WERI-Rb-1 (cell line): ENCODE results near the gene ALLC.
"Not testable (repeated sequence)": the region's sequence is repeated elsewhere in the genome, so short reads cannot be mapped to it uniquely, and the experiment has no call there.

Source experiments
- DNase-seq: peaks from one replicate; pipeline ENCODE4 v3.0.0-alpha.2; 2020
- H3K27ac ChIP-seq: fragments of 250-450 bp; sonication (Bioruptor Pico); 2 replicates; pipeline ENCODE4 v1.5.1; 2020; ENCODE audit warnings: mild to moderate bottlenecking, moderate library complexity
- H3K27me3 ChIP-seq: fragments of 250-450 bp; sonication (Bioruptor Pico); 2 replicates; pipeline ENCODE4 v1.5.1; 2021; ENCODE audit warnings: mild to moderate bottlenecking, low read depth, moderate library complexity; ENCODE audit not compliant: insufficient read depth, severe bottlenecking
- H3K36me3 ChIP-seq: fragments of 250-450 bp; sonication (Bioruptor Pico); 2 replicates; pipeline ENCODE4 v1.5.1; 2020; ENCODE audit warnings: mild to moderate bottlenecking, moderate library complexity
- H3K4me3 ChIP-seq: 2 replicates; pipeline ENCODE4 v1.5.1; 2011; ENCODE audit warnings: low read depth, mild to moderate bottlenecking, control low read depth, low read length
- H3K9me3 ChIP-seq: fragments of 250-450 bp; sonication (Bioruptor Pico); 2 replicates; pipeline ENCODE4 v1.5.1; 2021; ENCODE audit warnings: mild to moderate bottlenecking, moderate library complexity; ENCODE audit not compliant: severe bottlenecking
- CTCF ChIP-seq: IDR thresholded peaks from 2 replicates; pipeline ENCODE4 v1.5.1; 2011; ENCODE audit warnings: low read depth, mild to moderate bottlenecking, control low read depth, inconsistent platforms, low read length

ALLC gene

GRCh38 chr2:3618367-3618766, 39.6 kb upstream of the ALLC start:
- H3K27me3 ChIP-seq, result no peaks in the 10 kb centered on the region
- no peaks in the 10 kb centered on the region for H3K36me3 ChIP-seq
- H3K27ac ChIP-seq, result no peak overlapping the region
- DNase-seq, result no peak
- H3K9me3 ChIP-seq, result peaks cover 14% of the 10 kb centered on the region
- no peak overlapping the region for H3K4me3 ChIP-seq
- TF ChIP-seq CTCF, result no peak

GRCh38 chr2:3619033-3619432, 39.0 kb upstream of the ALLC start:
- Histone ChIP-seq H3K27ac (no peak overlapping the region), H3K27me3 (no peaks in the 10 kb centered on the region), H3K36me3 (no peaks in the 10 kb centered on the region), H3K9me3 (peaks cover 10% of the 10 kb centered on the region), H3K4me3 (no peak overlapping the region)
- TF ChIP-seq CTCF, result no peak
- DNase-seq, result no peak

- not testable (repeated sequence) for H3K27ac ChIP-seq, DNase-seq, H3K36me3 ChIP-seq
Measured at GRCh38 chr2:3619661-3620060, 38.3 kb upstream of the ALLC start.

GRCh38 chr2:3620834-3621233, 37.2 kb upstream of the ALLC start:
- DNase-seq, result no peak
- no peak overlapping the region for H3K27ac ChIP-seq
- H3K4me3 ChIP-seq, result no peak overlapping the region
- no peak for TF ChIP-seq CTCF
- H3K36me3 ChIP-seq, result no peaks in the 10 kb centered on the region
- no peaks in the 10 kb centered on the region for H3K27me3 ChIP-seq
- peaks cover 3% of the 10 kb centered on the region for H3K9me3 ChIP-seq

More at GRCh38 chr2:3619661-3620060, 38.3 kb upstream of the ALLC start:
- H3K4me3 ChIP-seq, H3K9me3 ChIP-seq, H3K27me3 ChIP-seq: not testable (repeated sequence)

- TF ChIP-seq CTCF, result no peak
- Histone ChIP-seq H3K27me3 (no peaks in the 10 kb centered on the region), H3K9me3 (no peaks in the 10 kb centered on the region), H3K27ac (no peak overlapping the region), H3K4me3 (no peak overlapping the region), H3K36me3 (no peaks in the 10 kb centered on the region)
- no peak for DNase-seq
Measured at GRCh38 chr2:3622967-3623366, 35.0 kb upstream of the ALLC start.

GRCh38 chr2:3624059-3624794, 33.8 kb upstream of the ALLC start:
- H3K27ac ChIP-seq, result no peak overlapping the region
- DNase-seq, result no peak

More at GRCh38 chr2:3624059-3624794, 33.8 kb upstream of the ALLC start:
- H3K36me3 ChIP-seq, result no peaks in the 10 kb centered on the region
- H3K9me3 ChIP-seq, result no peaks in the 10 kb centered on the region
- no peak for TF ChIP-seq CTCF
- H3K4me3 ChIP-seq, result no peak overlapping the region
- no peaks in the 10 kb centered on the region for H3K27me3 ChIP-seq
